C1 segment of cervical spinal cord (tissue), 14 donors: Measurements from ENCODE around the gene RHOB.
"Not testable (repeated sequence)": the region's sequence is repeated elsewhere in the genome, so short reads cannot be mapped to it uniquely, and the experiment has no call there.

ENCODE experiments used
- DNase-seq, 14 donors: peaks; one replicate each; lab custom pipeline; 2025; lab: John Stamatoyannopoulos, UW

RHOB gene

GRCh38 chr2:20490300-20491181 lies 43.7 kb downstream of the RHOB start:
- DNase-seq = peak in 7 of 14 donors; percentile 34 to 85 (median 49)

DNA sequence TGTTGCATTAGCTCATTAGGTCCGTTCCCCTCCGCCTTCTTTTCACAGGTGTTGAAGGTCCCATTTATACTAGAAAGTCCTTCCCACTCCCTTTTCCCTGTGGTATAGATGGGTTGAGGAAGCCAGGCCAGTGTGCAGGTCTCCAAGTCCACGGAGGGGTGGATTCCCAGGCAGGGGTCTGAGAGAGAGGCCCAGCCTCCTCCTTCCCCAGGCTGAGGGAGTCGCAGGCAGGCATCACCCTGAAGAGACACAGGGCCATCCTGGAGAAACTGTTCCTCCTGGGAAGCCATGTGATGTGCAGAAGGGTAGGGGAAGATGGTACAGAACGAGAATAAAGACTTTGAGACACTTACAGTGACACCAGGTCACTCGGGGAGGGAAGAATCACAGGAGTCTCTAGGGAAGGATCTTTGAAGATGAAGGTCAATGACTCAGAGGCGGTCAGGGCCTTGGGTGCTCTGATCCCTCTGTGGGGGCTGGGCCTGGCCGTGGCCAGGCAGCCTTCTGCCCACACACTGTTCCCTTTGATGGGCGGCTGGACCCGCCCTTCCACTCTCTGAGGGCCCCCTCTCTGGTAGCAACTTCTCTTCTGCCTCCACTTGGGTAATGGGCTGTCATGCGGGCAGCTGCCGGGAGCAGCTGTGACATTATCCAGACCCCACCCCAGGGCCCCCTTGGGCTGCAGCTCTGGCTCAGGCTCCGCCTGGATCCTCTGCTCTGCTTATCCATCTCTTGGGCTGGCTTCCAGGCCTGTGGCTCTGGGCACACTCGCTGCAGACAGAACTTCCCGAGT lies 45.1 kb downstream of the RHOB start:
- DNase-seq = no peak

DNA sequence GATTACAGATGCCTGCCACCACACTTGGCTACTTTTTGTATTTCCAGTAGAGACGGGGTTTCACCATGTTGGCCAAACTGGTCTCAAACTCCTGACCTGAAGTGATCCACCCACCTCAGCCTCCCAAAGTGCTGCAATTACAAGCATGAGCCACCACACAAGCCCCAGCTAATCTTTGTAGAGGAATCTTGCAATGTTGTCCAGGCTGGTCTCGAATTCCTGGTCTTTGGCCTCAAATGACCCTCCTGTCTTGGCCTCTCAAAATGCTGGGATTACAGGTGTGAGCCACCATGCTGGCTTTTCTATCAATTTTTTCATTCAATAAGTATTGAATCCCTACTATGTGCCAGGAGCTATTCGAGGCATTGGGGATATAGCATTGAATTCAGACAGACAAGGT lies 46.2 kb downstream of the RHOB start:
- not testable (repeated sequence) for DNase-seq

GRCh38 chr2:20494241-20494640 lies 47.4 kb downstream of the RHOB start:
- no peak for DNase-seq

- DNase-seq = peak in 1 of 14 donors; percentile 64
These were observed 49.4 kb downstream of the RHOB start for GRCh38 chr2:20496076-20496872.

DNA sequence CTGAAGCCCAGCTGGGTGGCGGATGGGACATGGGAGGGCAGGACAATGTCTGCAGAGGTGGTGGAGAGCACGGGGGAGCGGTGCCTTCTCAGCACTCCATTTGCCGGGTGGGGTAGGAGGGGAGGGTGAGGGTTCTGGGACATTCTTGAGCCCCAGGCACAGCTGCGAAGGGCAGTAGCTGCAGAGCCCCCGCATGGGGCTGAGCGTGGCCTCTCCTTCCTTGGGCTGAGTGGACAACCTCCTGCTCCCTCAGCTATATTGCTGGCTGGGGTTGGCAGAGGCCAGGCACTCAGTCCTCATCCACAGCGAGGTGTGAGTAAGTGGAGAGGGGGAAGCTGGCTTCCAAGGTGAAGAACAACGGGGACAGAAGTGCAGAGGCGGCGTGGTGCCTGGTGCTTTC lies 50.1 kb downstream of the RHOB start:
- no peak for DNase-seq
